ENCODE results near the gene SLC28A2. TPM values are rescaled to one million over a fixed set of nuclear protein-coding genes. Genes with fewer than 3 reads are reported as not detected.

Gene SLC28A2
- polyA plus RNA-seq, 6 donors from 2014 or later = not detected

- Mint-ChIP-seq H3K4me1 (no peaks in the 10 kb centered on the region), H3K4me3 (no peak overlapping the region), H3K27me3 (peaks cover 8 to 50% (median 32%) of the 10 kb centered on the region in 3 donors), H3K9me3 (peaks cover 0 to 3% (median 0%) of the 10 kb centered on the region in 7 donors), H3K27ac (no peak overlapping the region), H3K36me3 (no peaks in the 10 kb centered on the region)
- ATAC-seq (ENCODE audit: low read depth in 2 of 2) (no peak), DNase-seq (no peak)
Observed at GRCh38 chr15:45319472-45320214, 67.6 kb downstream of the SLC28A2 start.

- Mint-ChIP-seq H3K27me3 (peaks cover 7 to 46% (median 42%) of the 10 kb centered on the region in 3 donors), H3K9me3 (peaks cover 0 to 3% (median 0%) of the 10 kb centered on the region in 7 donors), H3K27ac (no peak overlapping the region), H3K36me3 (no peaks in the 10 kb centered on the region), H3K4me3 (no peak overlapping the region), H3K4me1 (no peaks in the 10 kb centered on the region)
- DNase-seq (no peak), ATAC-seq (ENCODE audit: low read depth in 2 of 2) (no peak)
Observed at GRCh38 chr15:45320581-45321205, 68.7 kb downstream of the SLC28A2 start.

- DNase-seq = no peak
- H3K4me1 Mint-ChIP-seq = no peaks in the 10 kb centered on the region
- no peak for ATAC-seq (ENCODE audit: low read depth in 2 of 2)
- no peak overlapping the region for H3K4me3 Mint-ChIP-seq
- H3K9me3 Mint-ChIP-seq = no peaks in the 10 kb centered on the region
- H3K36me3 Mint-ChIP-seq = no peaks in the 10 kb centered on the region
- H3K27ac Mint-ChIP-seq = no peak overlapping the region
- peaks cover 24 to 54% (median 46%) of the 10 kb centered on the region in 3 donors for H3K27me3 Mint-ChIP-seq
Observed at GRCh38 chr15:45326280-45326679, 74.2 kb downstream of the SLC28A2 start.

- no peaks in the 10 kb centered on the region for H3K36me3 Mint-ChIP-seq
- H3K27ac Mint-ChIP-seq = no peak overlapping the region
- H3K4me3 Mint-ChIP-seq = no peak overlapping the region
- H3K4me1 Mint-ChIP-seq = no peaks in the 10 kb centered on the region
- DNase-seq = no peak
- peaks cover 24 to 54% (median 45%) of the 10 kb centered on the region in 3 donors for H3K27me3 Mint-ChIP-seq
- H3K9me3 Mint-ChIP-seq = no peaks in the 10 kb centered on the region
- no peak for ATAC-seq (ENCODE audit: low read depth in 2 of 2)
Observed at GRCh38 chr15:45326741-45327140, 74.7 kb downstream of the SLC28A2 start.

Other genes with a start within 250 kb of the SLC28A2 start
- 10 to 100 TPM; 16.2 to 21.3 (median 19.0) TPM for gene SORD, start 229.0 kb upstream of the SLC28A2 start, polyA plus RNA-seq (ENCODE audit: low read depth in 6 of 6)
- under 1 TPM in 1 of 6 donors, not detected in 5; 0.08 TPM for gene DUOX2, start 138.1 kb upstream of the SLC28A2 start, polyA plus RNA-seq (ENCODE audit: low read depth in 6 of 6)
- gene DUOXA2, start 137.9 kb upstream of the SLC28A2 start, polyA plus RNA-seq (ENCODE audit: low read depth in 6 of 6) = not detected
- gene DUOXA1, start 122.4 kb upstream of the SLC28A2 start, polyA plus RNA-seq (ENCODE audit: low read depth in 6 of 6) = not detected
- gene DUOX1, start 122.2 kb upstream of the SLC28A2 start, polyA plus RNA-seq (ENCODE audit: low read depth in 6 of 6) = 1 to 10 TPM in 3 of 6 donors, under 1 TPM in 3; 0.29 to 4.2 (median 1.3) TPM
- gene SHF, start 64.3 kb upstream of the SLC28A2 start, polyA plus RNA-seq (ENCODE audit: low read depth in 6 of 6) = 1 to 10 TPM in 4 of 6 donors, under 1 TPM in 2; 0.77 to 3.2 (median 1.8) TPM
- 10 to 100 TPM in 3 of 6 donors, 1 to 10 TPM in 3; 1.9 to 26.7 (median 12.0) TPM for gene GATM, start 126.3 kb downstream of the SLC28A2 start, polyA plus RNA-seq (ENCODE audit: low read depth in 6 of 6)

All from naive B cell (primary cell).